CD4-positive, alpha-beta T cell treated with Interferon gamma for 1 hour (primary cell): ENCODE measurements around the gene MAPKBP1.

Experiments used
- DNase-seq: peaks from one replicate; pipeline ENCODE4 v3.0.0-alpha.2; 2020

Gene MAPKBP1

GRCh38 chr15:41874736-41875135 is 100.5 kb downstream of the MAPKBP1 start:
- DNase-seq = no peak

GRCh38 chr15:41876007-41876406 is 101.7 kb downstream of the MAPKBP1 start:
- no peak for DNase-seq

- DNase-seq = no peak
These were observed 102.4 kb downstream of the MAPKBP1 start for GRCh38 chr15:41876689-41877088.
